Tibial nerve (tissue), 4 donors: ENCODE data around the gene KCMF1. TPM values are rescaled to one million over a fixed set of nuclear protein-coding genes. Genes with fewer than 3 reads are reported as not detected.

Experiments used
- DNase-seq, 2 donors: peaks; one replicate each; pipeline ENCODE4 v3.0.0-alpha.2; 2019; ENCODE audit warnings: low spot score in 2 of 2
- H3K27ac ChIP-seq, 4 donors: fragments of 200-600 bp; sonication (generic) in 3 of 4; one replicate each; pipeline ENCODE4 v1.5.1; 2017 to 2019; ENCODE audit warnings: mild to moderate bottlenecking in 1 of 4
- H3K27me3 ChIP-seq, 2 donors: fragments of 200-600 bp; sonication (generic) in 1 of 2; one replicate each; pipeline versions ENCODE4 v1.5.1 to v1.6.0; 2017 to 2019
- H3K36me3 ChIP-seq, 3 donors: fragments of 200-600 bp; sonication (generic); one replicate each; pipeline ENCODE4 v1.5.1; 2018 to 2019
- H3K4me1 ChIP-seq, 4 donors: fragments of 200-600 bp; sonication (generic) in 3 of 4; one replicate each; pipeline ENCODE4 v1.5.1; 2017 to 2019
- H3K4me3 ChIP-seq, 4 donors: fragments of 200-600 bp; sonication (generic) in 3 of 4; one replicate each; pipeline ENCODE4 v1.5.1; 2017 to 2019; ENCODE audit warnings: mild to moderate bottlenecking in 1 of 4, moderate library complexity in 1 of 4
- H3K9me3 ChIP-seq, 4 donors: fragments of 200-600 bp; sonication (generic) in 3 of 4; one replicate each; pipeline ENCODE4 v1.5.1; 2017 to 2019
- EP300 ChIP-seq, 2 donors: sonication (generic); formaldehyde crosslinking; IDR thresholded peaks; one replicate each; pipeline ENCODE4 v1.6.1; 2017; ENCODE audit warnings: antibody characterized with exemption in 2 of 2, mild to moderate bottlenecking in 1 of 2
- POLR2A ChIP-seq, 2 donors: fragments of 450-650 bp; IDR thresholded peaks; one replicate each; pipeline ENCODE4 v1.6.1; 2017; ENCODE audit warnings: antibody characterized with exemption in 2 of 2, mild to moderate bottlenecking in 2 of 2, moderate library complexity in 2 of 2
- WGBS, 2 donors: methylation state at CpG; one replicate each; pipeline ENCODE4 v1.1.5; 2018; 5-methylcytosine and 5-hydroxymethylcytosine counted together
- total RNA-seq, 4 donors: library from RNA; depleted of rRNA; stranded (reverse); fragments of >200 nt; gene quantifications; one replicate each; pipeline ENCODE4 v1.1.0, GENCODE V29; 2016
- TF ChIP-seq, protein P1 (sequence below), 5 experiments: fragments of 200-600 bp in 3 of 5; fragments of 450-650 bp in 2 of 5; sonication (generic) in 3 of 5; IDR thresholded peaks; one replicate each; pipeline ENCODE4 v1.5.1; 2016 to 2019; ENCODE audit warnings: antibody characterized with exemption in 5 of 5, mild to moderate bottlenecking in 3 of 5, moderate library complexity in 2 of 5

Gene KCMF1
- total RNA-seq, 4 donors from 2014 or later: 22.9 to 35.1 (median 29.7) TPM

DNA sequence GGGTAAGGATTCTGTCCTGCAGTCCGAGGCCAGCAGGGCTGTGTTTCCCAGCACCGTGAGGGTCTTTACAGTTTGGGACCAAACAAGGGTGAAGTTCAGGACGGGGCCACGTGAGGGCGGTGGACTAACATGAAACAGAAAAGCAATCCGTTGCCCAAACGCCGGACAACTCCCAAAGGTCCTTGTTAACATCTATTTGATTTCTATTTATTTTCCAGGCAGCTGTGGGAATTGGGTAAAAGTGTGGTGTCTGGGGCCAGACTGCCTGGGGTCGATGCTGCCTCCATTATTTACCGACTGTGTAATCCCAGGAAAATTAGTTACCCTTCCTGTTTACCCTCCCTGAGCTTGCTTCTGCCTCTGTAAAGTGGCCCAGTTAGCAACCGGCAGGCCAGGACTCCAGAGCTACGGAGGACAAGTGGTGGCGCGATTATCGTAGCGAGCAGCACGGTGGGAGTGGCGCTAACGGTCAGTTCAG, 96.0 kb downstream of the KCMF1 start:
- peak; percentile 61 to 88 for DNase-seq
- H3K27ac ChIP-seq: no peak overlapping the region
- no peak for TF ChIP-seq POLR2A (IDR thresholded peaks at IDR 0.05)
- TF ChIP-seq, protein P1, sequence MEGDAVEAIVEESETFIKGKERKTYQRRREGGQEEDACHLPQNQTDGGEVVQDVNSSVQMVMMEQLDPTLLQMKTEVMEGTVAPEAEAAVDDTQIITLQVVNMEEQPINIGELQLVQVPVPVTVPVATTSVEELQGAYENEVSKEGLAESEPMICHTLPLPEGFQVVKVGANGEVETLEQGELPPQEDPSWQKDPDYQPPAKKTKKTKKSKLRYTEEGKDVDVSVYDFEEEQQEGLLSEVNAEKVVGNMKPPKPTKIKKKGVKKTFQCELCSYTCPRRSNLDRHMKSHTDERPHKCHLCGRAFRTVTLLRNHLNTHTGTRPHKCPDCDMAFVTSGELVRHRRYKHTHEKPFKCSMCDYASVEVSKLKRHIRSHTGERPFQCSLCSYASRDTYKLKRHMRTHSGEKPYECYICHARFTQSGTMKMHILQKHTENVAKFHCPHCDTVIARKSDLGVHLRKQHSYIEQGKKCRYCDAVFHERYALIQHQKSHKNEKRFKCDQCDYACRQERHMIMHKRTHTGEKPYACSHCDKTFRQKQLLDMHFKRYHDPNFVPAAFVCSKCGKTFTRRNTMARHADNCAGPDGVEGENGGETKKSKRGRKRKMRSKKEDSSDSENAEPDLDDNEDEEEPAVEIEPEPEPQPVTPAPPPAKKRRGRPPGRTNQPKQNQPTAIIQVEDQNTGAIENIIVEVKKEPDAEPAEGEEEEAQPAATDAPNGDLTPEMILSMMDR (IDR thresholded peaks at IDR 0.05): peak; percentile 70 to 88 (median 82)
- H3K36me3 ChIP-seq: no peaks in the 10 kb centered on the region
- WGBS, 2 donors: 3% methylated on average over 19 of the region's 19 CpGs
- no peaks in the 10 kb centered on the region for H3K9me3 ChIP-seq
- H3K27me3 ChIP-seq: peaks cover 0 to 14% of the 10 kb centered on the region in 2 donors
- H3K4me3 ChIP-seq: peak overlapping the region in 3 of 4 donors; percentile 13 to 38 (median 15)
- H3K4me1 ChIP-seq: peaks cover 0 to 4% (median 0%) of the 10 kb centered on the region in 4 donors

DNA sequence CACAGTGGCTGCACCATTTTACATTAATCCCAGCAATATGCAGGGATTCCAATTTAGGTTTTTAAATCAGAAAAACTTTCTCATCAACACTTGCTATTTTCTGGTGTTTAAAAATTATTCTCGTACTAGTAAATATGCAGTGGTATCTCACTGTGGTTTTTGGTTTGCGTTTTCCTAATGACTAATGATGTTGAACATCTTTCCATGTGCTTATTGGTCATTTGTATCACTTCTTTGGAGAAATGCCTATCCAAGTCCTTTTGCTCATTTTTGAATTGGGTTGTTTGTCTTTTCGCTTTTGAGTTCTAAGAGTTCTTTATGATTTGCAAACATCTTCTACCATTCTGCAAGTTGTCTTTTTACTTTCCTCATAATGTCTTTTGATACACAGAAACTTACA, 100.1 kb downstream of the KCMF1 start:
- 85% methylated on average over 3 of the region's 3 CpGs for WGBS, 2 donors
- DNase-seq: no peak
- Histone ChIP-seq H3K4me1 (peaks cover 0 to 4% (median 0%) of the 10 kb centered on the region in 4 donors), H3K27me3 (peaks cover 0 to 3% of the 10 kb centered on the region in 2 donors), H3K4me3 (no peak overlapping the region), H3K27ac (no peak overlapping the region), H3K9me3 (no peaks in the 10 kb centered on the region), H3K36me3 (no peaks in the 10 kb centered on the region)
- TF ChIP-seq, protein P1 (IDR thresholded peaks at IDR 0.05): no peak
- TF ChIP-seq POLR2A (IDR thresholded peaks at IDR 0.05) (no peak), EP300 (IDR thresholded peaks at IDR 0.05) (no peak)

DNA sequence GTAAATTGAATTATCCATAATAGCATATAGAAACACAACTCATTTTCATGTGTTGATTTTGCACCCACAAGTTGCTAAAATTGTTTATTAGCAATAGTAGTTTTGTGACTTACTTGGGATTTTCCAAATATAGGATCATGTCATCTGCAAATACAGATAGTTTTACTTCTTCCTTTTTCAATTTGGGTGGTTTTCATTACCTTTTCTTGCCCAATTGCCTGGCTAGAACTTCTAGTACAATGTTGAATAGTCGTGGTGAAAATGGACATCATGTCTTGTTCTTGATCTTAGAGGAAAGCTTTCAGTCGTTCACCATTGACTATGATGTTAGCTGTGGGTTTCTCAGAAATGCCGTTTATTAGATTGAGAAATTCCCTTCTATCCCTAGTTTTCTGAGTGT, 102.1 kb downstream of the KCMF1 start:
- no peak overlapping the region for H3K27ac ChIP-seq
- no peaks in the 10 kb centered on the region for H3K9me3 ChIP-seq
- no peak for DNase-seq
- 76 to 82% methylated on average over 3 of the region's 3 CpGs for WGBS, 2 donors
- TF ChIP-seq POLR2A (IDR thresholded peaks at IDR 0.05) (no peak), EP300 (IDR thresholded peaks at IDR 0.05) (no peak)
- TF ChIP-seq, protein P1 (IDR thresholded peaks at IDR 0.05): no peak
- no peaks in the 10 kb centered on the region for H3K27me3 ChIP-seq
- H3K4me1 ChIP-seq: no peaks in the 10 kb centered on the region
- no peaks in the 10 kb centered on the region for H3K36me3 ChIP-seq
- H3K4me3 ChIP-seq: no peak overlapping the region

GRCh38 chr2:85076618-85077274, 105.8 kb downstream of the KCMF1 start:
- 84 to 92% methylated on average over 9 of the region's 9 CpGs for WGBS, 2 donors
- H3K27ac ChIP-seq: no peak overlapping the region
- TF ChIP-seq EP300 (IDR thresholded peaks at IDR 0.05) (no peak), POLR2A (IDR thresholded peaks at IDR 0.05) (no peak)
- TF ChIP-seq, protein P1 (IDR thresholded peaks at IDR 0.05): no peak
- H3K36me3 ChIP-seq: no peaks in the 10 kb centered on the region
- no peaks in the 10 kb centered on the region for H3K4me1 ChIP-seq
- no peak for DNase-seq
- no peaks in the 10 kb centered on the region for H3K27me3 ChIP-seq
- H3K9me3 ChIP-seq: peaks cover 0 to 5% (median 0%) of the 10 kb centered on the region in 4 donors
- H3K4me3 ChIP-seq: no peak overlapping the region

DNA sequence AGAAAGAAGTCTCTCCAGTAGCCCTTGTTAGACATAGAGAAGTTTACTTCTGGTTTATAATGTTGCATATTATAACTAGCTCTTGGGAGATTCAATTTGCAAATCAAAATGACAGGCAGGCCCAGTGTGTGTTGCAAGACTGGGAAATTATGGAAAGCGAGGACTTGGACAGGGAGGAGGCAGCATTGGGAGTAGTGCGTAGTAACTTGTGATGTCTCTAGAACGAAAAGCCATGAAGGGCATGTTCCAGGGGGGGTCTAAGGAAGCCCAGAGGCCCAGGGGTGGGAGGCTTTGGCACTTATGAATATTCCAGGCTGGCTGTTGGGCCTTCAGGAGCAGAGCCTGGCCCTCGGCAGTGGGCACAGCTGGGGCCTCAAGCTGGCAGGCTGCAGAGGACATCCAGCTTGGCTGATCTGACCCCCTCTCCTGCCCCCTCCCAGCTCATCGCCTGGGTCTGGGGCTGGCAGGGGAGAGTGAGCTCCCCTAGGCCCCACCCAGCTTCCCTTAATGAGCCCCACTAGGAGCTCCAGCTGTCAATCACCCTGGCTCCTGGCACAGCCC, 107.0 kb downstream of the KCMF1 start:
- WGBS, 2 donors: 80 to 84% methylated on average over 3 to 5 of the region's 5 CpGs
- Histone ChIP-seq H3K4me1 (no peaks in the 10 kb centered on the region), H3K4me3 (no peak overlapping the region), H3K9me3 (peaks cover 0 to 16% (median 3%) of the 10 kb centered on the region in 4 donors), H3K27me3 (no peaks in the 10 kb centered on the region), H3K27ac (no peak overlapping the region), H3K36me3 (no peaks in the 10 kb centered on the region)
- TF ChIP-seq EP300 (IDR thresholded peaks at IDR 0.05) (no peak), POLR2A (IDR thresholded peaks at IDR 0.05) (no peak)
- TF ChIP-seq, protein P1 (IDR thresholded peaks at IDR 0.05): no peak
- DNase-seq: no peak
